Upper lobe of left lung (tissue), 6 donors: Measurements from ENCODE around the gene XDH. TPM values are rescaled to one million over a fixed set of nuclear protein-coding genes. Genes with fewer than 3 reads are reported as not detected.

Experiments
- ATAC-seq, 2 donors: fragments of 200-7000 bp; cut with Tn5 transposase; one replicate each; pipeline ENCODE4 v1.9.1; 2022; ENCODE audit warnings: mild to moderate bottlenecking in 2 of 2, moderate library complexity in 2 of 2; ENCODE audit not compliant: low FRiP score in 2 of 2
- DNase-seq, 2 donors: peaks; one replicate each; pipeline ENCODE4 v3.0.0-alpha.2; 2019 to 2020
- H3K27ac ChIP-seq, 4 donors: fragments of 200-600 bp; sonication (generic); one replicate each; pipeline ENCODE4 v1.5.1; 2016 to 2019
- H3K27me3 ChIP-seq, 4 donors: fragments of 200-600 bp; sonication (generic); one replicate each; pipeline ENCODE4 v1.5.1; 2017 to 2019
- H3K36me3 ChIP-seq, 4 donors: fragments of 200-600 bp; sonication (generic); one replicate each; pipeline ENCODE4 v1.5.1; 2016 to 2019
- H3K4me1 ChIP-seq, 4 donors: fragments of 200-600 bp; sonication (generic); one replicate each; pipeline ENCODE4 v1.5.1; 2018 to 2019
- H3K4me3 ChIP-seq, 4 donors: fragments of 200-600 bp; sonication (generic); one replicate each; pipeline ENCODE4 v1.5.1; 2017 to 2019; ENCODE audit warnings: mild to moderate bottlenecking in 2 of 4, moderate library complexity in 1 of 4
- H3K9me3 ChIP-seq, 4 donors: fragments of 200-600 bp; sonication (generic); one replicate each; pipeline ENCODE4 v1.5.1; 2018 to 2019
- CTCF ChIP-seq, 6 experiments: fragments of 450-650 bp in 4 of 6; fragments of 200-600 bp in 2 of 6; sonication (generic) in 2 of 6; IDR thresholded peaks; one replicate each; pipeline ENCODE4 v1.5.1; 2016 to 2019; ENCODE audit warnings: antibody characterized with exemption in 6 of 6
- EP300 ChIP-seq, 4 donors: sonication (generic); formaldehyde crosslinking; IDR thresholded peaks; one replicate each; pipeline ENCODE4 v1.5.1; 2017; ENCODE audit warnings: antibody characterized with exemption in 4 of 4, control low read depth in 2 of 4
- POLR2A ChIP-seq, 4 donors: fragments of 450-650 bp; IDR thresholded peaks; one replicate each; pipeline ENCODE4 v1.5.1; 2016 to 2017; ENCODE audit warnings: antibody characterized with exemption in 4 of 4, mild to moderate bottlenecking in 2 of 4
- POLR2AphosphoS5 ChIP-seq, 2 donors: sonication (generic); formaldehyde crosslinking; IDR thresholded peaks; one replicate each; pipeline ENCODE4 v1.5.1; 2017; ENCODE audit warnings: antibody characterized with exemption in 2 of 2
- WGBS, 2 donors: methylation state at CpG; one replicate each; pipeline ENCODE4 v1.1.5; 2017 to 2018; 5-methylcytosine and 5-hydroxymethylcytosine counted together
- total RNA-seq, 6 donors: library from RNA; depleted of rRNA in 4 of 6; stranded (reverse); fragments of >200 nt in 4 of 6; gene quantifications; one replicate each; pipeline versions ENCODE4 v1.1.0 to v1.2.1, GENCODE V29; 2016 to 2021
- donor health status: DM: no; HTN: no; CAD: no; lungs with moderate emphysema.
- donor health status: DM: no; HTN: yes; CAD: no; lungs with severe emphysema.

Gene XDH
- total RNA-seq, 6 donors from 2014 or later = 0.30 to 2.9 (median 0.67) TPM; not detected in 1

- Histone ChIP-seq H3K4me3 (no peak overlapping the region), H3K27me3 (no peaks in the 10 kb centered on the region), H3K4me1 (no peaks in the 10 kb centered on the region), H3K27ac (no peak overlapping the region), H3K36me3 (no peaks in the 10 kb centered on the region), H3K9me3 (no peaks in the 10 kb centered on the region)
- ATAC-seq (no peak), DNase-seq (no peak)
- 71 to 89% methylated on average over 3 of the region's 3 CpGs for WGBS, 2 donors
- TF ChIP-seq POLR2A (IDR thresholded peaks at IDR 0.05) (no peak), EP300 (IDR thresholded peaks at IDR 0.05) (no peak), POLR2AphosphoS5 (IDR thresholded peaks at IDR 0.05) (no peak), CTCF (IDR thresholded peaks at IDR 0.05) (no peak)
Observed at GRCh38 chr2:31337197-31337596, 77.3 kb downstream of the XDH start.

GRCh38 chr2:31335921-31336585 is 78.5 kb downstream of the XDH start:
- no peak overlapping the region for H3K27ac ChIP-seq

GRCh38 chr2:31334311-31335026 is 80.1 kb downstream of the XDH start:
- Histone ChIP-seq H3K4me1 (peaks cover 0 to 1% (median 0%) of the 10 kb centered on the region in 4 donors), H3K27me3 (no peaks in the 10 kb centered on the region), H3K27ac (no peak overlapping the region), H3K9me3 (no peaks in the 10 kb centered on the region), H3K4me3 (no peak overlapping the region), H3K36me3 (no peaks in the 10 kb centered on the region)
- WGBS, 2 donors = 71 to 76% methylated on average over 5 of the region's 5 CpGs
- ATAC-seq (no peak), DNase-seq (no peak)
- TF ChIP-seq POLR2A (IDR thresholded peaks at IDR 0.05) (no peak), EP300 (IDR thresholded peaks at IDR 0.05) (no peak), CTCF (IDR thresholded peaks at IDR 0.05) (no peak), POLR2AphosphoS5 (IDR thresholded peaks at IDR 0.05) (no peak)

More at GRCh38 chr2:31335921-31336585, 78.5 kb downstream of the XDH start:
- DNase-seq (no peak), ATAC-seq (peak in 1 of 2 donors; percentile 46)
- no peaks in the 10 kb centered on the region for H3K9me3 ChIP-seq
- H3K27me3 ChIP-seq = no peaks in the 10 kb centered on the region
- no peak overlapping the region for H3K4me3 ChIP-seq
- TF ChIP-seq POLR2A (IDR thresholded peaks at IDR 0.05) (no peak), CTCF (IDR thresholded peaks at IDR 0.05) (no peak), EP300 (IDR thresholded peaks at IDR 0.05) (no peak), POLR2AphosphoS5 (IDR thresholded peaks at IDR 0.05) (no peak)
- H3K36me3 ChIP-seq = no peaks in the 10 kb centered on the region
- 81 to 87% methylated on average over 5 of the region's 5 CpGs for WGBS, 2 donors
- no peaks in the 10 kb centered on the region for H3K4me1 ChIP-seq

- peak in 1 of 2 donors; percentile 77 for DNase-seq
- Histone ChIP-seq H3K27me3 (no peaks in the 10 kb centered on the region), H3K4me3 (no peak overlapping the region), H3K4me1 (peaks cover 0 to 5% (median under 1%) of the 10 kb centered on the region in 4 donors), H3K36me3 (no peaks in the 10 kb centered on the region), H3K9me3 (no peaks in the 10 kb centered on the region), H3K27ac (no peak overlapping the region)
- ATAC-seq = peak; percentile 73 to 89
- TF ChIP-seq CTCF (IDR thresholded peaks at IDR 0.05) = peak; percentile 87 to 92 (median 90)
- TF ChIP-seq POLR2A (IDR thresholded peaks at IDR 0.05) = no peak
- WGBS, 2 donors = 12 to 15% methylated on average over 8 of the region's 8 CpGs
Observed at GRCh38 chr2:31333527-31334183, 80.9 kb downstream of the XDH start.
